Smooth muscle cell (in vitro differentiated cells): Measurements from ENCODE around the gene STEAP1B. TPM values are rescaled to one million over a fixed set of nuclear protein-coding genes. Genes with fewer than 3 reads are reported as not detected.
"Not testable (repeated sequence)": the region's sequence is repeated elsewhere in the genome, so short reads cannot be mapped to it uniquely, and the experiment has no call there.

Source experiments
- DNase-seq: peaks from one replicate; lab custom pipeline; 2025; ENCODE audit not compliant: unreplicated experiment; lab: John Stamatoyannopoulos, UW
- H2AFZ ChIP-seq: fragments of 200-600 bp; sonication (generic); 2 replicates; pipeline ENCODE4 v1.6.0; 2016; ENCODE audit warnings: antibody characterized with exemption, low read depth, mild to moderate bottlenecking
- H3F3A ChIP-seq: fragments of 200-600 bp; sonication (generic); 2 replicates; pipeline ENCODE4 v1.6.0; 2017; ENCODE audit warnings: antibody characterized with exemption, low read depth
- H3K27ac ChIP-seq: fragments of 200-600 bp; sonication (generic); 2 replicates; pipeline ENCODE4 v1.5.1; 2016; ENCODE audit warnings: low read depth, mild to moderate bottlenecking
- H3K27me3 ChIP-seq: fragments of 200-600 bp; sonication (generic); 2 replicates; pipeline ENCODE4 v1.6.1; 2016; ENCODE audit warnings: low read depth, mild to moderate bottlenecking
- H3K36me3 ChIP-seq: fragments of 200-600 bp; sonication (generic); 2 replicates; pipeline ENCODE4 v1.5.1; 2016; ENCODE audit warnings: low read depth
- H3K4me1 ChIP-seq: fragments of 200-600 bp; sonication (generic); 2 replicates; pipeline ENCODE4 v1.5.1; 2016; ENCODE audit warnings: low read depth
- H3K4me2 ChIP-seq: fragments of 200-600 bp; sonication (generic); 2 replicates; pipeline ENCODE4 v1.6.0; 2016; ENCODE audit warnings: mild to moderate bottlenecking
- H3K4me3 ChIP-seq: fragments of 200-600 bp; sonication (generic); 2 replicates; pipeline ENCODE4 v1.5.1; 2016; ENCODE audit warnings: mild to moderate bottlenecking
- H3K79me2 ChIP-seq: fragments of 200-600 bp; sonication (generic); 2 replicates; pipeline ENCODE4 v1.6.0; 2016; ENCODE audit warnings: low read depth, mild to moderate bottlenecking
- H3K9ac ChIP-seq: fragments of 200-600 bp; sonication (generic); 2 replicates; pipeline ENCODE4 v1.6.0; 2016; ENCODE audit warnings: low read depth
- H3K9me3 ChIP-seq: fragments of 200-600 bp; sonication (generic); replicated peaks from 2 replicates; pipeline ENCODE4 v1.5.1; 2016; ENCODE audit warnings: low read depth
- H4K20me1 ChIP-seq: fragments of 200-600 bp; sonication (generic); 2 replicates; pipeline ENCODE4 v1.6.0; 2016; ENCODE audit warnings: low read depth
- CTCF ChIP-seq: fragments of 200-600 bp; sonication (generic); IDR thresholded peaks from 2 replicates; pipeline ENCODE4 v1.5.1; 2017; ENCODE audit warnings: borderline replicate concordance, mild to moderate bottlenecking, antibody characterized with exemption; ENCODE audit not compliant: insufficient read depth, poor library complexity, severe bottlenecking
- WGBS: methylation state at CpG from one replicate; pipeline ENCODE4 v1.1.7; 2016; ENCODE audit warnings: low lambda C conversion rate; 5-methylcytosine and 5-hydroxymethylcytosine counted together
- polyA plus RNA-seq: library from polyadenylated mRNA; unstranded; fragments of >200 nt; fragmentation: Nextera tagmentation; extraction: Ambion mirVana; gene quantifications from 2 replicates; pipeline ENCODE4 v1.2.1, GENCODE V29; 2016
- total RNA-seq: library from RNA; depleted of rRNA; stranded (reverse); fragments of >200 nt; gene quantifications from 2 replicates; pipeline ENCODE4 v1.2.3, GENCODE V29; 2014

The STEAP1B gene
- total and polyA plus RNA-seq, 2 experiments from 2014 or later: 0.40 TPM; not detected in 1

- not testable (repeated sequence) for H3K9me3 ChIP-seq, H2AFZ ChIP-seq, H3K79me2 ChIP-seq, H3K9ac ChIP-seq, DNase-seq, H3K27ac ChIP-seq, H3K4me3 ChIP-seq, H3F3A ChIP-seq, H3K4me1 ChIP-seq, H3K36me3 ChIP-seq, H4K20me1 ChIP-seq, H3K27me3 ChIP-seq, H3K4me2 ChIP-seq
- WGBS: 98% methylated on average over 4 of the region's 4 CpGs
These were observed 6.6 kb downstream of the STEAP1B start for GRCh38 chr7:22493160-22493925.

GRCh38 chr7:22488643-22489462 is 11.1 kb downstream of the STEAP1B start:
- WGBS: 23% methylated on average over 10 of the region's 10 CpGs
- Histone ChIP-seq H4K20me1 (no peaks in the 10 kb centered on the region), H3K9me3 (no peaks in the 10 kb centered on the region), H3F3A (no peaks in the 10 kb centered on the region), H3K27me3 (no peaks in the 10 kb centered on the region), H3K79me2 (no peaks in the 10 kb centered on the region), H3K4me2 (no peak overlapping the region), H3K27ac (no peak overlapping the region), H3K9ac (no peak overlapping the region), H3K4me1 (no peaks in the 10 kb centered on the region), H3K36me3 (no peaks in the 10 kb centered on the region), H3K4me3 (no peak overlapping the region), H2AFZ (no peak overlapping the region)
- TF ChIP-seq CTCF: peak; percentile 94
- DNase-seq: peak; percentile 9

- no peaks in the 10 kb centered on the region for H3K36me3 ChIP-seq
- H4K20me1 ChIP-seq: no peaks in the 10 kb centered on the region
- no peak overlapping the region for H3K27ac ChIP-seq
- H3K9me3 ChIP-seq: no peaks in the 10 kb centered on the region
- no peak for TF ChIP-seq CTCF
- 84% methylated on average over 5 of the region's 5 CpGs for WGBS
- no peak overlapping the region for H3K4me2 ChIP-seq
- H3K4me3 ChIP-seq: no peak overlapping the region
- no peaks in the 10 kb centered on the region for H3K79me2 ChIP-seq
- H3K27me3 ChIP-seq: no peaks in the 10 kb centered on the region
- no peak overlapping the region for H3K9ac ChIP-seq
- H3K4me1 ChIP-seq: no peaks in the 10 kb centered on the region
- no peak for DNase-seq
- H3F3A ChIP-seq: no peaks in the 10 kb centered on the region
- no peak overlapping the region for H2AFZ ChIP-seq
These were observed 11.9 kb downstream of the STEAP1B start for GRCh38 chr7:22487978-22488642.

GRCh38 chr7:22486597-22486996 is 13.4 kb downstream of the STEAP1B start:
- H2AFZ ChIP-seq: no peak overlapping the region
- WGBS: 91% methylated on average over 2 of the region's 2 CpGs
- no peaks in the 10 kb centered on the region for H3K79me2 ChIP-seq

More at GRCh38 chr7:22486597-22486996, 13.4 kb downstream of the STEAP1B start:
- H3K4me2 ChIP-seq: no peak overlapping the region
- H3K36me3 ChIP-seq: no peaks in the 10 kb centered on the region
- H4K20me1 ChIP-seq: no peaks in the 10 kb centered on the region
- DNase-seq: no peak
- no peaks in the 10 kb centered on the region for H3K9me3 ChIP-seq
- no peak for TF ChIP-seq CTCF
- no peak overlapping the region for H3K9ac ChIP-seq
- no peaks in the 10 kb centered on the region for H3K4me1 ChIP-seq
- H3K27me3 ChIP-seq: no peaks in the 10 kb centered on the region
- H3K27ac ChIP-seq: no peak overlapping the region
- no peak overlapping the region for H3K4me3 ChIP-seq
- no peaks in the 10 kb centered on the region for H3F3A ChIP-seq
